ENCODE results near the gene PAX5.

Gene PAX5

DNA sequence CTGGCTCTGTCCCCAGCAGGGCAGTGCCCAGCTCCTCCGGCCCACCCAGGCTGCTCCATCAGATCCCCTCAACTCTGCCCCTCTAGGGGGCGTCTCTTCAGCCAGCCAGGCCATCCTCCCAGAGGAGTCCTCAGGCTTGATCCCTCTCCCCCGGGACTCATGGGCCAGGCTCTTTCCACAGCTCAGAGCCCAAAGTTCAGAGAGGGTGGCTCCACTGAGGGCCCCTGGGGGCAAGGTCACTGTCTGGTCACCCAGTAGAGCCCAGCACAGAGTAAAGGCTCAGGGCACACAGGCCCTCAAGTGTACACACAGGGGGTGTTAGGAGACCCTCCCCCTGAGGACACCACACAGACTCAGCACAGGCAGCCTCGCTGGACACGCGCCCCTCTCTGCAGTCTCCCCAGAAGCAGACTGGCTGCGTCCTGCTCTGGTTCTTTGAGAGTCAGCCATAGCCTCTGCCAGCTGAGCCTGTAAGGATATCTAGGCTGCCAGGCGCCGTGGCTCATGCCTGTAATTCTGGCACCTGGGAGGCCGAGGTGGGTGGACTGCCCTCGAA, 64.8 kb downstream of the PAX5 start:
- H3K4me1 ChIP-seq (ENCODE audit: control insufficient read depth, insufficient read depth, low read length): peaks cover 4% of the 10 kb centered on the region
- CTCF ChIA-PET: interaction anchor here (0.7 to 4.6 kb wide), 7 partner anchors 8 to 96 kb away, joined by 3 to 22 read pairs (median 3); no protein-coding TSS in a partner anchor
- H3K27ac ChIP-seq (ENCODE audit: extremely low read depth, low read depth, low read length): no peak overlapping the region

DNA sequence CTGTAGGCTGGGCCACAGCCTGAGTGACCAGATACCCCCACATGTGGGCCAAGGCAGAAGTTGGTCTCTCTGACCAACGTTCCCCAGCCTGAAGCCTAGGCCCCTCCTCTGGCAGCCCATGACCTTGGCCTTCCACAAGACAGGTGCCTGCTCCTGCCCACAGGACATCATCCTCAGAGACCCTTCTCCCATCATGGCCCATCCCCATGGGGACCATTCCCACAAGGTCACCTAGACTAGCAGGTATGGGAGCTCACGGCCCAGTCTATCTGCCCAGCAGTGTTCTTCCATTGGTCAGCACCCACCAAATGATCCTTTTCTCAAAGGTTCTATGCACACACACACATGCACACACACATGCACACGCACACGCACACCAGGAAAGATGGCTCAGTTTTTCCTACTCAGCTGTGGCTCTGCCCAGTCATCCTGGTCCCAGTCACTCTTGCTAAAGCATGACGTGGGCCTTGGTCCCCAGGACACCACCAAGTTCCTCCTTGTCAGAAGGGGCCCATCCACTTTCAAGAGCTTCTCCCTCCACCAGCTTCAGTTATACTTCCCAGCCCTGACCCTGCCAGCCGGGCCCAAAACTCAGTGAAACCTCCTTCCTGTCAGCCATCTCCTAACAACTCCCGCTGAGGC, 65.4 kb downstream of the PAX5 start:
- POLR2A ChIA-PET: no interaction called here
- TF ChIP-seq, protein P1, sequence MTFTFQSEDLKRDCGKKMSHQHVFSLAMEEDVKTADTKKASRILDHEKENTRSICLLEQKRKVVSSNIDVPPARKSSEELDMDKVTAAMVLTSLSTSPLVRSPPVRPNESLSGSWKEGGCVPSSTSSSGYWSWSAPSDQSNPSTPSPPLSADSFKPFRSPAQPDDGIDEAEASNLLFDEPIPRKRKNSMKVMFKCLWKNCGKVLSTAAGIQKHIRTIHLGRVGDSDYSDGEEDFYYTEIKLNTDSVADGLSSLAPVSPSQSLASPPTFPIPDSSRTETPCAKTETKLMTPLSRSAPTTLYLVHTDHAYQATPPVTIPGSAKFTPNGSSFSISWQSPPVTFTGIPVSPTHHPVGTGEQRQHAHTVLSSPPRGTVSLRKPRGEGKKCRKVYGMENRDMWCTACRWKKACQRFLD (tag by site-specific recombination; IDR thresholded peaks at IDR 0.05): no peak
- TF ChIP-seq, protein P2, sequence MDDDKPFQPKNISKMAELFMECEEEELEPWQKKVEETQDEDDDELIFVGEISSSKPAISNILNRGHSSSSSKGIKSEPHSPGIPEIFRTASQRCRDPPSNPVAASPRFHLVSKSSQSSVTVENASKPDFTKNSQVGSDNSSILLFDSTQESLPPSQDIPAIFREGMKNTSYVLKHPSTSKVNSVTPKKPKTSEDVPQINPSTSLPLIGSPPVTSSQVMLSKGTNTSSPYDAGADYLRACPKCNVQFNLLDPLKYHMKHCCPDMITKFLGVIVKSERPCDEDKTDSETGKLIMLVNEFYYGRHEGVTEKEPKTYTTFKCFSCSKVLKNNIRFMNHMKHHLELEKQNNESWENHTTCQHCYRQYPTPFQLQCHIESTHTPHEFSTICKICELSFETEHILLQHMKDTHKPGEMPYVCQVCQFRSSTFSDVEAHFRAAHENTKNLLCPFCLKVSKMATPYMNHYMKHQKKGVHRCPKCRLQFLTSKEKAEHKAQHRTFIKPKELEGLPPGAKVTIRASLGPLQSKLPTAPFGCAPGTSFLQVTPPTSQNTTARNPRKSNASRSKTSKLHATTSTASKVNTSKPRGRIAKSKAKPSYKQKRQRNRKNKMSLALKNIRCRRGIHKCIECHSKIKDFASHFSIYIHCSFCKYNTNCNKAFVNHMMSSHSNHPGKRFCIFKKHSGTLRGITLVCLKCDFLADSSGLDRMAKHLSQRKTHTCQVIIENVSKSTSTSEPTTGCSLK (tag by site-specific recombination; IDR thresholded peaks at IDR 0.05): no peak
- TF ChIP-seq ZNF354C (tag by site-specific recombination; IDR thresholded peaks at IDR 0.05; ENCODE audit: borderline replicate concordance, low read depth) (no peak), ZNF837 (tag by site-specific recombination; IDR thresholded peaks at IDR 0.05) (no peak), KLF1 (tag by site-specific recombination; IDR thresholded peaks at IDR 0.05) (no peak), ZNF157 (tag by site-specific recombination; IDR thresholded peaks at IDR 0.05) (no peak), ZNF274 (IDR thresholded peaks at IDR 0.05; ENCODE audit: low read length) (no peak), ZNF274 (tag by site-specific recombination; IDR thresholded peaks at IDR 0.05; ENCODE audit: borderline replicate concordance) (no peak), ZNF571 (tag by site-specific recombination; IDR thresholded peaks at IDR 0.05) (no peak), SP3 (tag by site-specific recombination; IDR thresholded peaks at IDR 0.05) (no peak)
- TF ChIP-seq, protein P3, sequence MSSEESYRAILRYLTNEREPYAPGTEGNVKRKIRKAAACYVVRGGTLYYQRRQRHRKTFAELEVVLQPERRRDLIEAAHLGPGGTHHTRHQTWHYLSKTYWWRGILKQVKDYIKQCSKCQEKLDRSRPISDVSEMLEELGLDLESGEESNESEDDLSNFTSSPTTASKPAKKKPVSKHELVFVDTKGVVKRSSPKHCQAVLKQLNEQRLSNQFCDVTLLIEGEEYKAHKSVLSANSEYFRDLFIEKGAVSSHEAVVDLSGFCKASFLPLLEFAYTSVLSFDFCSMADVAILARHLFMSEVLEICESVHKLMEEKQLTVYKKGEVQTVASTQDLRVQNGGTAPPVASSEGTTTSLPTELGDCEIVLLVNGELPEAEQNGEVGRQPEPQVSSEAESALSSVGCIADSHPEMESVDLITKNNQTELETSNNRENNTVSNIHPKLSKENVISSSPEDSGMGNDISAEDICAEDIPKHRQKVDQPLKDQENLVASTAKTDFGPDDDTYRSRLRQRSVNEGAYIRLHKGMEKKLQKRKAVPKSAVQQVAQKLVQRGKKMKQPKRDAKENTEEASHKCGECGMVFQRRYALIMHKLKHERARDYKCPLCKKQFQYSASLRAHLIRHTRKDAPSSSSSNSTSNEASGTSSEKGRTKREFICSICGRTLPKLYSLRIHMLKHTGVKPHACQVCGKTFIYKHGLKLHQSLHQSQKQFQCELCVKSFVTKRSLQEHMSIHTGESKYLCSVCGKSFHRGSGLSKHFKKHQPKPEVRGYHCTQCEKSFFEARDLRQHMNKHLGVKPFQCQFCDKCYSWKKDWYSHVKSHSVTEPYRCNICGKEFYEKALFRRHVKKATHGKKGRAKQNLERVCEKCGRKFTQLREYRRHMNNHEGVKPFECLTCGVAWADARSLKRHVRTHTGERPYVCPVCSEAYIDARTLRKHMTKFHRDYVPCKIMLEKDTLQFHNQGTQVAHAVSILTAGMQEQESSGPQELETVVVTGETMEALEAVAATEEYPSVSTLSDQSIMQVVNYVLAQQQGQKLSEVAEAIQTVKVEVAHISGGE (tag by site-specific recombination; conservative IDR thresholded peaks at IDR 0.05; ENCODE audit: low read depth): no peak
- TF ChIP-seq, protein P4, sequence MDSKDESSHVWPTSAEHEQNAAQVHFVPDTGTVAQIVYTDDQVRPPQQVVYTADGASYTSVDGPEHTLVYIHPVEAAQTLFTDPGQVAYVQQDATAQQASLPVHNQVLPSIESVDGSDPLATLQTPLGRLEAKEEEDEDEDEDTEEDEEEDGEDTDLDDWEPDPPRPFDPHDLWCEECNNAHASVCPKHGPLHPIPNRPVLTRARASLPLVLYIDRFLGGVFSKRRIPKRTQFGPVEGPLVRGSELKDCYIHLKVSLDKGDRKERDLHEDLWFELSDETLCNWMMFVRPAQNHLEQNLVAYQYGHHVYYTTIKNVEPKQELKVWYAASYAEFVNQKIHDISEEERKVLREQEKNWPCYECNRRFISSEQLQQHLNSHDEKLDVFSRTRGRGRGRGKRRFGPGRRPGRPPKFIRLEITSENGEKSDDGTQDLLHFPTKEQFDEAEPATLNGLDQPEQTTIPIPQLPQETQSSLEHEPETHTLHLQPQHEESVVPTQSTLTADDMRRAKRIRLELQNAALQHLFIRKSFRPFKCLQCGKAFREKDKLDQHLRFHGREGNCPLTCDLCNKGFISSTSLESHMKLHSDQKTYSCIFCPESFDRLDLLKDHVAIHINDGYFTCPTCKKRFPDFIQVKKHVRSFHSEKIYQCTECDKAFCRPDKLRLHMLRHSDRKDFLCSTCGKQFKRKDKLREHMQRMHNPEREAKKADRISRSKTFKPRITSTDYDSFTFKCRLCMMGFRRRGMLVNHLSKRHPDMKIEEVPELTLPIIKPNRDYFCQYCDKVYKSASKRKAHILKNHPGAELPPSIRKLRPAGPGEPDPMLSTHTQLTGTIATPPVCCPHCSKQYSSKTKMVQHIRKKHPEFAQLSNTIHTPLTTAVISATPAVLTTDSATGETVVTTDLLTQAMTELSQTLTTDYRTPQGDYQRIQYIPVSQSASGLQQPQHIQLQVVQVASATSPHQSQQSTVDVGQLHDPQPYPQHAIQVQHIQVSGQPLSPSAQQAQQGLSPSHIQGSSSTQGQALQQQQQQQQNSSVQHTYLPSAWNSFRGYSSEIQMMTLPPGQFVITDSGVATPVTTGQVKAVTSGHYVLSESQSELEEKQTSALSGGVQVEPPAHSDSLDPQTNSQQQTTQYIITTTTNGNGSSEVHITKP (tag by site-specific recombination; IDR thresholded peaks at IDR 0.05): no peak
- TF ChIP-seq, protein P5, sequence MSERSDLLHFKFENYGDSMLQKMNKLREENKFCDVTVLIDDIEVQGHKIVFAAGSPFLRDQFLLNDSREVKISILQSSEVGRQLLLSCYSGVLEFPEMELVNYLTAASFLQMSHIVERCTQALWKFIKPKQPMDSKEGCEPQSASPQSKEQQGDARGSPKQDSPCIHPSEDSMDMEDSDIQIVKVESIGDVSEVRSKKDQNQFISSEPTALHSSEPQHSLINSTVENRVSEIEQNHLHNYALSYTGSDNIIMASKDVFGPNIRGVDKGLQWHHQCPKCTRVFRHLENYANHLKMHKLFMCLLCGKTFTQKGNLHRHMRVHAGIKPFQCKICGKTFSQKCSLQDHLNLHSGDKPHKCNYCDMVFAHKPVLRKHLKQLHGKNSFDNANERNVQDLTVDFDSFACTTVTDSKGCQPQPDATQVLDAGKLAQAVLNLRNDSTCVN (tag by site-specific recombination; optimal IDR thresholded peaks at IDR 0.05): no peak
- TF ChIP-seq, protein P6, sequence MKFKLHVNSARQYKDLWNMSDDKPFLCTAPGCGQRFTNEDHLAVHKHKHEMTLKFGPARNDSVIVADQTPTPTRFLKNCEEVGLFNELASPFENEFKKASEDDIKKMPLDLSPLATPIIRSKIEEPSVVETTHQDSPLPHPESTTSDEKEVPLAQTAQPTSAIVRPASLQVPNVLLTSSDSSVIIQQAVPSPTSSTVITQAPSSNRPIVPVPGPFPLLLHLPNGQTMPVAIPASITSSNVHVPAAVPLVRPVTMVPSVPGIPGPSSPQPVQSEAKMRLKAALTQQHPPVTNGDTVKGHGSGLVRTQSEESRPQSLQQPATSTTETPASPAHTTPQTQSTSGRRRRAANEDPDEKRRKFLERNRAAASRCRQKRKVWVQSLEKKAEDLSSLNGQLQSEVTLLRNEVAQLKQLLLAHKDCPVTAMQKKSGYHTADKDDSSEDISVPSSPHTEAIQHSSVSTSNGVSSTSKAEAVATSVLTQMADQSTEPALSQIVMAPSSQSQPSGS (tag by site-specific recombination; IDR thresholded peaks at IDR 0.05; ENCODE audit: low read depth): no peak

More for the DNA sequence above, 64.8 kb downstream of the PAX5 start:
- Histone ChIP-seq H3K4me3 (ENCODE audit: low read depth, low read length) (no peak overlapping the region), H3K36me3 (ENCODE audit: control insufficient read depth in 2 of 2, insufficient read depth in 1 of 2, low read length in 2 of 2) (no peaks in the 10 kb centered on the region), H3K9me3 (ENCODE audit: control insufficient read depth, insufficient read depth, low read depth, low read length) (no peaks in the 10 kb centered on the region)
- TF ChIP-seq ZNF394 (tag by site-specific recombination; IDR thresholded peaks at IDR 0.05; ENCODE audit: borderline replicate concordance): peak; percentile 44; the same call in 1 of the 2 replicates
- TF ChIP-seq, protein P7, sequence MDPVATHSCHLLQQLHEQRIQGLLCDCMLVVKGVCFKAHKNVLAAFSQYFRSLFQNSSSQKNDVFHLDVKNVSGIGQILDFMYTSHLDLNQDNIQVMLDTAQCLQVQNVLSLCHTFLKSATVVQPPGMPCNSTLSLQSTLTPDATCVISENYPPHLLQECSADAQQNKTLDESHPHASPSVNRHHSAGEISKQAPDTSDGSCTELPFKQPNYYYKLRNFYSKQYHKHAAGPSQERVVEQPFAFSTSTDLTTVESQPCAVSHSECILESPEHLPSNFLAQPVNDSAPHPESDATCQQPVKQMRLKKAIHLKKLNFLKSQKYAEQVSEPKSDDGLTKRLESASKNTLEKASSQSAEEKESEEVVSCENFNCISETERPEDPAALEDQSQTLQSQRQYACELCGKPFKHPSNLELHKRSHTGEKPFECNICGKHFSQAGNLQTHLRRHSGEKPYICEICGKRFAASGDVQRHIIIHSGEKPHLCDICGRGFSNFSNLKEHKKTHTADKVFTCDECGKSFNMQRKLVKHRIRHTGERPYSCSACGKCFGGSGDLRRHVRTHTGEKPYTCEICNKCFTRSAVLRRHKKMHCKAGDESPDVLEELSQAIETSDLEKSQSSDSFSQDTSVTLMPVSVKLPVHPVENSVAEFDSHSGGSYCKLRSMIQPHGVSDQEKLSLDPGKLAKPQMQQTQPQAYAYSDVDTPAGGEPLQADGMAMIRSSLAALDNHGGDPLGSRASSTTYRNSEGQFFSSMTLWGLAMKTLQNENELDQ (tag by site-specific recombination; IDR thresholded peaks at IDR 0.05; ENCODE audit: low read depth): no peak
- POLR2A ChIA-PET: no interaction called here

More for the DNA sequence above, 65.4 kb downstream of the PAX5 start:
- H3K9me3 ChIP-seq (ENCODE audit: control insufficient read depth, insufficient read depth, low read depth, low read length): no peaks in the 10 kb centered on the region
- CTCF ChIA-PET: interaction anchor here (0.7 to 4.6 kb wide), 5 partner anchors 9 to 95 kb away, joined by 3 to 22 read pairs (median 3); no protein-coding TSS in a partner anchor
- no peaks in the 10 kb centered on the region for H3K36me3 ChIP-seq (ENCODE audit: control insufficient read depth in 2 of 2, insufficient read depth in 1 of 2, low read length in 2 of 2)
- H3K4me1 ChIP-seq (ENCODE audit: control insufficient read depth, insufficient read depth, low read length): peaks cover 4% of the 10 kb centered on the region
- no peak overlapping the region for H3K27ac ChIP-seq (ENCODE audit: extremely low read depth, low read depth, low read length)
- no peak overlapping the region for H3K4me3 ChIP-seq (ENCODE audit: low read depth, low read length)

All from HEK293 (cell line).